Measurements from ENCODE around the gene CCDC122. TPM values are rescaled to one million over a fixed set of nuclear protein-coding genes. Genes with fewer than 3 reads are reported as not detected.

The CCDC122 gene
- total and polyA plus RNA-seq, 4 donors: 1.2 to 2.3 (median 1.7) TPM

GRCh38 chr13:43802511-43802910 is 77.0 kb downstream of the CCDC122 start (continued):
- TF ChIP-seq, protein P1, sequence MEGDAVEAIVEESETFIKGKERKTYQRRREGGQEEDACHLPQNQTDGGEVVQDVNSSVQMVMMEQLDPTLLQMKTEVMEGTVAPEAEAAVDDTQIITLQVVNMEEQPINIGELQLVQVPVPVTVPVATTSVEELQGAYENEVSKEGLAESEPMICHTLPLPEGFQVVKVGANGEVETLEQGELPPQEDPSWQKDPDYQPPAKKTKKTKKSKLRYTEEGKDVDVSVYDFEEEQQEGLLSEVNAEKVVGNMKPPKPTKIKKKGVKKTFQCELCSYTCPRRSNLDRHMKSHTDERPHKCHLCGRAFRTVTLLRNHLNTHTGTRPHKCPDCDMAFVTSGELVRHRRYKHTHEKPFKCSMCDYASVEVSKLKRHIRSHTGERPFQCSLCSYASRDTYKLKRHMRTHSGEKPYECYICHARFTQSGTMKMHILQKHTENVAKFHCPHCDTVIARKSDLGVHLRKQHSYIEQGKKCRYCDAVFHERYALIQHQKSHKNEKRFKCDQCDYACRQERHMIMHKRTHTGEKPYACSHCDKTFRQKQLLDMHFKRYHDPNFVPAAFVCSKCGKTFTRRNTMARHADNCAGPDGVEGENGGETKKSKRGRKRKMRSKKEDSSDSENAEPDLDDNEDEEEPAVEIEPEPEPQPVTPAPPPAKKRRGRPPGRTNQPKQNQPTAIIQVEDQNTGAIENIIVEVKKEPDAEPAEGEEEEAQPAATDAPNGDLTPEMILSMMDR (IDR thresholded peaks at IDR 0.05; ENCODE audit: low read depth, low read length, missing input control): no peak

GRCh38 chr13:43800828-43801227 is 78.7 kb downstream of the CCDC122 start:
- WGBS: 63% methylated on average over 3 of the region's 3 CpGs
- H3K4me3 ChIP-seq (ENCODE audit: low read depth in 1 of 3, low read length in 3 of 3): no peak overlapping the region
- H3K27ac ChIP-seq (ENCODE audit: low read depth in 1 of 2, low read length in 2 of 2): no peak overlapping the region
- H3K4me1 ChIP-seq (ENCODE audit: control insufficient read depth in 4 of 4, insufficient read depth in 4 of 4, low read length in 3 of 4): no peaks in the 10 kb centered on the region
- no peaks in the 10 kb centered on the region for H3K27me3 ChIP-seq (ENCODE audit: control insufficient read depth in 4 of 4, insufficient read depth in 4 of 4, low read length in 3 of 4)
- DNase-seq (ENCODE audit: low spot score): no peak
- H3K9ac ChIP-seq (ENCODE audit: low read depth in 1 of 2, low read length in 2 of 2): no peak overlapping the region
- H3K36me3 ChIP-seq (ENCODE audit: control insufficient read depth in 4 of 4, insufficient read depth in 3 of 4, low read depth in 1 of 4, low read length in 3 of 4): no peaks in the 10 kb centered on the region
- H3K9me3 ChIP-seq (ENCODE audit: control insufficient read depth in 4 of 4, low read length in 3 of 4): no peaks in the 10 kb centered on the region
- TF ChIP-seq, protein P2, sequence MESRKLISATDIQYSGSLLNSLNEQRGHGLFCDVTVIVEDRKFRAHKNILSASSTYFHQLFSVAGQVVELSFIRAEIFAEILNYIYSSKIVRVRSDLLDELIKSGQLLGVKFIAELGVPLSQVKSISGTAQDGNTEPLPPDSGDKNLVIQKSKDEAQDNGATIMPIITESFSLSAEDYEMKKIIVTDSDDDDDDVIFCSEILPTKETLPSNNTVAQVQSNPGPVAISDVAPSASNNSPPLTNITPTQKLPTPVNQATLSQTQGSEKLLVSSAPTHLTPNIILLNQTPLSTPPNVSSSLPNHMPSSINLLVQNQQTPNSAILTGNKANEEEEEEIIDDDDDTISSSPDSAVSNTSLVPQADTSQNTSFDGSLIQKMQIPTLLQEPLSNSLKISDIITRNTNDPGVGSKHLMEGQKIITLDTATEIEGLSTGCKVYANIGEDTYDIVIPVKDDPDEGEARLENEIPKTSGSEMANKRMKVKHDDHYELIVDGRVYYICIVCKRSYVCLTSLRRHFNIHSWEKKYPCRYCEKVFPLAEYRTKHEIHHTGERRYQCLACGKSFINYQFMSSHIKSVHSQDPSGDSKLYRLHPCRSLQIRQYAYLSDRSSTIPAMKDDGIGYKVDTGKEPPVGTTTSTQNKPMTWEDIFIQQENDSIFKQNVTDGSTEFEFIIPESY (IDR thresholded peaks at IDR 0.05): no peak

- 81% methylated on average over 4 of the region's 4 CpGs for WGBS
- Histone ChIP-seq H3K36me3 (ENCODE audit: control insufficient read depth in 4 of 4, insufficient read depth in 3 of 4, low read depth in 1 of 4, low read length in 3 of 4) (no peaks in the 10 kb centered on the region), H3K4me3 (ENCODE audit: low read depth in 1 of 3, low read length in 3 of 3) (no peak overlapping the region), H3K9ac (ENCODE audit: low read depth in 1 of 2, low read length in 2 of 2) (no peak overlapping the region), H3K4me1 (ENCODE audit: control insufficient read depth in 4 of 4, insufficient read depth in 4 of 4, low read length in 3 of 4) (no peaks in the 10 kb centered on the region), H3K27me3 (ENCODE audit: control insufficient read depth in 4 of 4, insufficient read depth in 4 of 4, low read length in 3 of 4) (no peaks in the 10 kb centered on the region), H3K27ac (ENCODE audit: low read depth in 1 of 2, low read length in 2 of 2) (no peak overlapping the region), H3K9me3 (ENCODE audit: control insufficient read depth in 4 of 4, low read length in 3 of 4) (no peaks in the 10 kb centered on the region)
- DNase-seq (ENCODE audit: low spot score): no peak
- TF ChIP-seq FOXA2 (IDR thresholded peaks at IDR 0.05) (no peak), RXRA (IDR thresholded peaks at IDR 0.05) (no peak), FOXA1 (IDR thresholded peaks at IDR 0.05) (no peak), SP1 (IDR thresholded peaks at IDR 0.05) (no peak), TAF1 (conservative IDR thresholded peaks at IDR 0.05) (no peak), MAX (IDR thresholded peaks at IDR 0.05) (no peak), ATF3 (IDR thresholded peaks at IDR 0.05) (no peak), HNF4G (IDR thresholded peaks at IDR 0.05) (no peak), RAD21 (IDR thresholded peaks at IDR 0.05) (no peak), HNF4A (conservative IDR thresholded peaks at IDR 0.05) (no peak), YY1 (IDR thresholded peaks at IDR 0.05) (no peak), NR2F2 (IDR thresholded peaks at IDR 0.05) (no peak)
- TF ChIP-seq, protein P2 (IDR thresholded peaks at IDR 0.05): no peak
- TF ChIP-seq, protein P1 (IDR thresholded peaks at IDR 0.05; ENCODE audit: low read depth, low read length, missing input control): no peak
- TF ChIP-seq, protein P3, sequence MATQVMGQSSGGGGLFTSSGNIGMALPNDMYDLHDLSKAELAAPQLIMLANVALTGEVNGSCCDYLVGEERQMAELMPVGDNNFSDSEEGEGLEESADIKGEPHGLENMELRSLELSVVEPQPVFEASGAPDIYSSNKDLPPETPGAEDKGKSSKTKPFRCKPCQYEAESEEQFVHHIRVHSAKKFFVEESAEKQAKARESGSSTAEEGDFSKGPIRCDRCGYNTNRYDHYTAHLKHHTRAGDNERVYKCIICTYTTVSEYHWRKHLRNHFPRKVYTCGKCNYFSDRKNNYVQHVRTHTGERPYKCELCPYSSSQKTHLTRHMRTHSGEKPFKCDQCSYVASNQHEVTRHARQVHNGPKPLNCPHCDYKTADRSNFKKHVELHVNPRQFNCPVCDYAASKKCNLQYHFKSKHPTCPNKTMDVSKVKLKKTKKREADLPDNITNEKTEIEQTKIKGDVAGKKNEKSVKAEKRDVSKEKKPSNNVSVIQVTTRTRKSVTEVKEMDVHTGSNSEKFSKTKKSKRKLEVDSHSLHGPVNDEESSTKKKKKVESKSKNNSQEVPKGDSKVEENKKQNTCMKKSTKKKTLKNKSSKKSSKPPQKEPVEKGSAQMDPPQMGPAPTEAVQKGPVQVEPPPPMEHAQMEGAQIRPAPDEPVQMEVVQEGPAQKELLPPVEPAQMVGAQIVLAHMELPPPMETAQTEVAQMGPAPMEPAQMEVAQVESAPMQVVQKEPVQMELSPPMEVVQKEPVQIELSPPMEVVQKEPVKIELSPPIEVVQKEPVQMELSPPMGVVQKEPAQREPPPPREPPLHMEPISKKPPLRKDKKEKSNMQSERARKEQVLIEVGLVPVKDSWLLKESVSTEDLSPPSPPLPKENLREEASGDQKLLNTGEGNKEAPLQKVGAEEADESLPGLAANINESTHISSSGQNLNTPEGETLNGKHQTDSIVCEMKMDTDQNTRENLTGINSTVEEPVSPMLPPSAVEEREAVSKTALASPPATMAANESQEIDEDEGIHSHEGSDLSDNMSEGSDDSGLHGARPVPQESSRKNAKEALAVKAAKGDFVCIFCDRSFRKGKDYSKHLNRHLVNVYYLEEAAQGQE (IDR thresholded peaks at IDR 0.05): no peak
Measured at GRCh38 chr13:43799191-43799590, 80.3 kb downstream of the CCDC122 start.

Data from liver (tissue), 9 donors.